ENCODE measurements around the gene LDLRAD2.
"Not testable (repeated sequence)": the region's sequence is repeated elsewhere in the genome, so short reads cannot be mapped to it uniquely, and the experiment has no call there.

LDLRAD2 gene

DNA sequence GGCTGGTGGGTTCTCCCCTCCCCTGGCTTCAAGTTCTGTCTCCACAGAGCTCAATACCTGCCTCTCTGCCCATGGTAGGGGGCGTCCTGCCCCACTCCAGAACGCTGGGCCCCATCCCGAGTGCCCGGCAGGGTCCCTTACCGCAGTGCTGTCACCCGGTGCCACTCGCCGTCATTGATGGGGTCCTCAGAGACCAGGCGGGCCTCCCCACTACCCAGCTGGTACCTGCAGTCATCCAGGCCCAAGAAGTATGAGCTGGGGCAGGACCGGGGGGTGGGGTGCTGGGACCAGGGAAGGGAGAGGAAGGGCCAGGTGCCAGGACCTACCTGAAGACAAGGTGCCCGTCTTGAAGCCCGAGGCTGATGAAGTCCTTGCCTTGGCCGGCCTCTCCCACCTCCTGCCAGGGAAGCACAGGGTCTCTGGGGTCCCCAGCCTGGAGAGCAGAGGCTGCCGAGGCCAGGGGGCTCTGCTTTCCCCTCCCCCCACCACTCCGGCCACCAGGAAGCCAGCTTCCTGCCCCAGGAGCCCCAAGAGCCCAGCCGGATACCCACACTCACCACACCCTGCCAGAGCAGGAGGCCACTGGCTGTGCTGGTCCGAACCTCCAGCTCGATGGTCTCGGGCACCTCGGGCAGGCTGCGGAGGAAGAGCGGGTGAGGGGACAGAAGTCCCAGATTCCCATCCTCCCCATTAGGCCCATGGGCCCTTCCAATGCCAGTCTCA, 12.1 kb downstream of the LDLRAD2 start:
- no peak for DNase-seq (ENCODE audit: low read depth)

DNA sequence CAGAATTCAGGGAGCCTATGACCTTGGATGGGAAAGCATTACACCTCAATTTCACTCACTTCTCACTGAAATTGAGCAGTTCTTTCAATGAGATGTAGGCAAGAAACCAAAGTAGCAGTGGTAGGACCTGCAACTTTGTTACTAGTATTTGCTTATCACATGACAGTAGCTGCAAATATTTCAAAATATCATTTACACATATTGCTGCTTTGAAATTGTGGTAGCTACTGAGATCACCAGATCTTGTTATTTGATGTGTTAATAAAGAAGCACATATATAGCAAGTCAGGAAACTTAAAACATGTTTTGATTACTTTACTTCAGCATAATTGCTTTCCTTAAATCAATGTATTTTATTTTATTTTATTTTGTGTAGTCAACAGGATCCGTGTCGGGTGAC, 12.9 kb downstream of the LDLRAD2 start:
- no peak for DNase-seq (ENCODE audit: low read depth)

DNA sequence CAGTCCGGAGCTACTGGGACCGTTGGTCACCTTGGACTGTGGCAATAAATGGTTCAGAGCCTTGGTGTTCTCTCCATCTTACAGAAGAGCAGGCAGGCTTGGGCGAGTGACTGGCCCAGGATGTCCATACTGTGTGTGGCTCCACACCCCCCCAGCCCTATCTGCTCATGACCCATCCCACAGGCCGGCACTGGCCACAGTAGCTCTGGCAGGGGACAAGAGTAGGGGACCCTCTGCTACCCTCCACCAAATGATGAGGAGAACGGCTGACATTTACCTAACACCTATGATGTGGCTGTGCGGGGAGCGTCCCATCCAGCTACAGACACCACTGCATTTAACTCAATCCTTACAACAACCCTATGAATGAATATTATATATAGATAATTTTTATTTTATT, 13.3 kb downstream of the LDLRAD2 start:
- DNase-seq (ENCODE audit: low read depth), result no peak

DNA sequence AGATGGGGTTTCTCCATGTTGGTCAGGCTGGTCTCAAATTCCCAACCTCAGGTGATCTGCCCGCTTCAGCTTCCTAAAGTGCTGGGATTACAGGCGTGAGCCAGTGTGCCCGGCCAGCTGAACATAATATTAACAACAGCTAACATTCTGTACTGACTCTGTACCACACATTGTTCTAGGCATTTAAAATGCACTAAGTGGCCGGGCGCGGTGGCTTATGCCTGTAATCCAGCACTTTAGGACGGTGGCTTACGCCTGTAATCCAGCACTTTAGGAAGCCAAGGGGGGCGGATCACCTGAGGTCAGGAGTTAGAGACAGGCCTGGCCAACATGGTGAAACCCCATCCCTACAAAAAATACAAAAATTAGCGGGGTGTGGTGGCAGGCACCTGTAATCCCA, 14.6 kb downstream of the LDLRAD2 start:
- not testable (repeated sequence) for DNase-seq (ENCODE audit: low read depth)

DNA sequence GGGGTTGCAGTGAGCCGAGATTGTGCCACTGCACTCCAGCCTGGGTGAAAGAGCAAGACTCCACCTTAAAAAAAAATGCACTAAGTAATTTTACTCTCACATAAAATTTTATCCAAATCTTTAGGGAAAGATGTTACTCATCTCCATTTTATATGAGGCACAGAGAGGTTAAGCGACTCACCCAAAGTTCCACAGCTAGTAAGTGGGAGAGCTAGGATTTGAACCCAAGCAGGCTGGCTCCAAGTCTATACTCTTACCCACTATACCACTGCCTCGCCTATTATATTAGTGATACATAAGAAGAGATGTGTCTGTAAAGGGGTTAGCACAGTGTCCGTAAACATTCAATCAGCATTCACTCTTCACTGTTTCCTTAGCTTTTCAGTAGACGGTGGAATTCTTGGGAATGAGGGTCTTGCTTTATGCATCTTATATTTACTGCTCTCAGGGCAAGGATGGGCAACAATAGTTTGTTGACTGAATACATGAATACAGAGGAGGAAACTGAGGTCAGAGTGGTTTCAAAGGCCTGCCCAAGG, 15.1 kb downstream of the LDLRAD2 start:
- no peak for DNase-seq (ENCODE audit: low read depth)

DNA sequence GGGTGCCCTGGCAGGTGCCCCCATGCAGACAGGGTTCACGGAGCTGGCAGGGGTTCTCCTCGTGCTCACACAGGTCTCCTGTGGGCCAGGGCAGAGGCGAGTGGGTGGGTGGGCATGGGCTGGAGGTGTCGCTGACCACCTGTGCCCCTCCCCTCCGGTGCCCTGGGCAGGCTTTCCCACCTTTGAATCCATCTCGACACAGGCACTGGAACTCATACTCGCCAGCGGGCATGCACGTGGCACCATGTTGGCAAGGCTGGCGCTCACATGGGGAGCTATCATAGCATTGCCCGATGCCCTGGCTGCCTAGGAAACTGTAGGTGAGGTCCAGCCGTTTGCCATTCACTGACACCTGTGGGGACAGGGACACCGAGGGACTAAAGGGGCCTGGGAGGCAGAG, 16.0 kb downstream of the LDLRAD2 start:
- DNase-seq (ENCODE audit: low read depth), result no peak

DNA sequence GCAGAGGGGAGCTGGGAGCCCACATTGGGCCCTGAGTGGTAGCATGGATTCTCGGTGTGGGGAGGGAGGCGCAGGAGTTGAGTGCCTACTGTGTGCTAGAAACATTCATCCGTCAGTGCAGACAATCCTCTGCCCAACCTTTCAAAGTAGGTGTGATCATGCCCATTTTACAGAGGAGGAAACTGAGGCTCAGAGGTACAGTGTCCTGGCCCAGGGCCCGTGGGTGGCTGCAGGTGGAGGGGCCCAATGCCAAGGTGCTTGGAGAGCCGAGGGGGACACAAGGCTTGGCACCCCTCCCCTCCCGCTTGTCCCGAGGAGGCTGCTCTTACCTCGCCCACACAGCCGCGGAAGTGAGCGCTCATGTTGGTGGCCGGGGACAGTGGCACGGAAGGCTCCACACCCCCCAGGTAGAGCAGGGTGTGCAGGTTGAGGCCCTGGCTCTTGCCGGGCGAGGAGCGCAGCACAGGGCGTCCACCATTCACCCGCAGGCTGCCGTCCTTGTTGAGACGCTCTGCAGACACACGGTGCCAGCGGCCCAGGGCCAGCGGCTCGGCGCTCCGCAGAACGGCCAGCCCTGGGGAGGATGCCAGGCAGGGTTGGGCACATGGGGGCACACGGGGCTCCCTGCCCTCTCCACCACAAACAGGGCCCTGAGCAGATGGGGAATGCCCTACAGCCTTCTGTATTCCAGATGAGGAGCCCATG, 16.6 kb downstream of the LDLRAD2 start:
- no peak for DNase-seq (ENCODE audit: low read depth)

DNA sequence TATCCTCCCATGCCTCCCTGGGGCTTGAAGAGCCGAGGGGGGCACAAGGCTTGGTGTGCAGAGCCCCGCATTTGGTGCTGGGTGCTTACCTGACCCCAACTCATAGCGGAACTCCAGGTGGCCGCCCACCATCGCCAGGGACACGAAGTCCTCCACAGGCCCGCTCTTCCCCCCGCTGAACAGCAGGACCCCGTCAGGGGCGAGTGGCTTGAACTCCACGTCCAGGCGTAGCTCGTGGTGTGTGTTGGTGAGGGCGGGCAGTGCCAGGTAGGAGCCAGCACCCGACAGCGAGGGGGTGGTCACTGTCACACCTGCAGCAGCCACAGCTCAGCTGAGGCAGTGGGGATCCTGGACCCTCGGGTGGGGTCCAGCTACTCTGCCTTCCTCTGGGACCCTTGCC, 17.2 kb downstream of the LDLRAD2 start:
- no peak for DNase-seq (ENCODE audit: low read depth)

DNA sequence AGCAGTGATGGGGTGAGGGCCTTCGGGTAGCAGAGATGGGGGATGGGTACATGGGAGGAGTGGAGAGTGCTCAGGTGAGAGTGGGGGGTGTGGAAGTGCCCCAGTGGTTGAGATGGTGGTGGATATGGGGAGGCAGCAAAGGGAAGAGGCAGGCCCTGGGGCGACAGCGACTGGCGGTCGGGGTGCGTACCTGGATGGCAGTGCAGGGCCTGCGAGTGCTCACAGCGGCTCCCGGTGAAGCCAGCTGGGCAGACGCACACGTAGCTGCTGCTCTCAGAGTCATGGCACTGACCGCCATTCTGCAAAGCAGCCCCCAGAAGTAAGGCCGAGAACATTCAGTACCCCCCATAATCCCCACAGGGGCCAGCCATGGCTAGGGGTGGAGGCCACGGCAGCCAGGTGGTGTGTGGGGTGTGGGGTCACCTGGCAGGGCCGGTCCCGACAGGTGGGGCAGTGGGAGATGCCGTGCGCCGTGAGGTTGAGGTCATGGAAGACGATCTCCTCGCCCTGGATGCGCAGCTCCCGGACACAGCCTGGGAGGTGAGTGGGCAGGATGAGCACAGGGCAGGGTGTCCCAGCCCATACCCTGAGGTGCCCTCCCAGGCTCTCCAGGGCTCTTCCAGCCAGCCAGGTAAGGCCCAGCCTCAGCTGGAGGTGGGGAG, 18.9 kb downstream of the LDLRAD2 start:
- no peak for DNase-seq (ENCODE audit: low read depth)

DNA sequence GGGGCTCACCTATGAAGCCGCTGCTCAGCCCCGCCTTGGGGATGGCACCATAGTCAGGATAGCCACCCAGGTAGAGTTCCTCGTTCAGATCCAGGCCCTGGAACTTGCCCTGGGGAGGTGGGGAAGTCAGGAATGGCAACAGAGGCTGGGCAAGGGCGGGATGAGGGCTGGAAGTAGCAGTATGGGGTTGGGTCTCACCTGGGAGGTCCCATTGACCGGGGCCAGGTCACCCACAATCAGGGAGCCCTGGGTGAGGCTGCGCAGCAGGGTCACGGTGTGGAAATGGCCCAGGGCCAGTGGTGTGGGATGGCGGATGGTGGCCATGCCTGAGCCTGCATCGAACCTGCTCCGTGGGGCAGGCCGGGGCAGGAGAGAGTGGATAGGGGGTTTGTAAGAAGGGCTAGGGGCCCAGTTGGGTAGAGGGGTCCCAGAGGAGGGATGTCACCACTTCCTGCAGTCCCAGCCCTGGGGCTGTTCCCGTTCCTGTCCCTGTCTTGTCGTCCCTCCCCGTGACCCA, 19.4 kb downstream of the LDLRAD2 start:
- DNase-seq (ENCODE audit: low read depth), result no peak

DNA sequence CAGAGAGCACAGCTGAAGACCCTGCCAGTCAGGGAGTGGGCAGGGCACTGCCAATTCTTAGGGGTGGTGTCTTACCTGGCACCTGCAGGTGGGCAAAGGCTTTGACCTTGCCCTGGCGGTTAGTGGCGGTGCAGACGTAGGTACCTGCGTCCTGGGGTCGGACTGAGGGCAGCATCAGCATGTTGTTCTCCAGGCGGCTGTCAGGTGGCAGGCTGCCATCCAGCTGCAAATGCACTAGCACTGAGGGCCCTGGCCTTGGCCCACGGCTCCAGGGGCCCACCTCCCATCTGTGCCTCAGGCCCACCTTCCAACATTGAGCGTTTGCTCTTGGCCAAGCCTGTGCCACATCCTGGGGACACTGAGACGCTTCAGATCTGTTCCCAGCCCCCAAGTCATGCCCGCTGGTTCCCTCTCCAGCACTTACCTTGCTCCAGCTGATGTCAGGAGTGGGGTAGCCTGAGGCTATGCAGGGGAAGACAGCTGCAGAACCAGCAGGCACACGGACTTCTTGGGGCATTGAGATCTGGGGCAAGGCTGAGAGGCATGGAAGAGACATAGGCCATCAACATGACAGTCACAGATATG, 21.4 kb downstream of the LDLRAD2 start:
- DNase-seq (ENCODE audit: low read depth), result no peak

DNA sequence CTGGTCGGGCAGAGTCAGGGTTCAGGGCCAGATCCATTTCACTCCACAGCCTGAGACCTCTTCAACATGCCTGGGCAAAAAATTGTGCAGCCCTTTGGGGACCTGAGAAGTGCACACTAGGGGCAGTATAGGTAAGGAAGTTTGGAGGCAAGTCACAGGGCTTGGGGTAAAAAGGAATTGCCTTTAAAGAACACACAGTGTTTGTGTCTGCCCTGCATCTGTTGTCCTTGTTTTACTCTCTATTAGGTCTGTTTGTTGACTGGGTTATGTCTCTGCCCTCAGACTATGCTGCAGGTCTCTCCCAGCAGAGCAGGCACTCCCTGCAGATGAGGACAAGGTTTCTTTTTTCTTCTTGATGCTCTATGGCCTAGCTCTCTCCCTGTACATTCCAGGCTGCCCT, 22.0 kb downstream of the LDLRAD2 start:
- no peak for DNase-seq (ENCODE audit: low read depth)

DNA sequence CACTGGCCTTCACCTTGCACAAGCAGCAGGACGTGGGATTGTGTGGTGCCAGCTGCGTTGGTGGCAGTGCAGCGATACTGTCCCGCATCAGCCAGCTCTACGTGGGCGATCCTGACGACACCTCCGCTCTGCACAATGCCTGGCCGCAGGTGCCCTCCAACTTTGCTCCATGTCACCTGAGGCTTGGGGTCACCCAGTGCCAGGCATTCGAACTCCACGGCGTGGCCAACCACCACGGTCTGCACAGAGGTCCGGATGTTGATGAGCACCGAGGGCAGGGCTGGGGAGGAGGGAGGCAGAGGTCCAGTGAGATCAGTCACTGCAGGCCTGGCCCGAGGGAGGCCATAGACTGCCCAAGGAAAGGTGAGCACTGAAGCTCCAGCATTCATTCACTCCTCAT, 22.6 kb downstream of the LDLRAD2 start:
- no peak for DNase-seq (ENCODE audit: low read depth)

DNA sequence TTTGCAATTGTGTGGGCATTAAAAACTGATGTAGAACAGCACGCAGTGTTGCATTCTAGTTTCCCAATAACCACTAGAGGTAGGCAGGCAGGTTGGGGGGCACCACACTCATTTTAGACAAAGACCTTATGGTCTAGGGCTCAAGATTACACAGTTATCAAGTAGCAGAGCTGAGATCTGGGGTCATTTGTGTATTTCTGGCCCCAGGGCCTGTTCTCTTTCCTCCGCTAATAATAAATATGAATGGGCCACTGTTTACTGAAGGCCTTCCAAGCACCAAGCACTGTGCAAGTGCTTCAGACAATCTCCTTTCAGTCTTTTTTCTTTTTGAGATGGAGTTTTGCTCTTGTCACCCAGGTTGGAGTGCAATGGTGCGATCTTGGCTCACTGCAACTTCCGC, 23.9 kb downstream of the LDLRAD2 start:
- no peak for DNase-seq (ENCODE audit: low read depth)

DNA sequence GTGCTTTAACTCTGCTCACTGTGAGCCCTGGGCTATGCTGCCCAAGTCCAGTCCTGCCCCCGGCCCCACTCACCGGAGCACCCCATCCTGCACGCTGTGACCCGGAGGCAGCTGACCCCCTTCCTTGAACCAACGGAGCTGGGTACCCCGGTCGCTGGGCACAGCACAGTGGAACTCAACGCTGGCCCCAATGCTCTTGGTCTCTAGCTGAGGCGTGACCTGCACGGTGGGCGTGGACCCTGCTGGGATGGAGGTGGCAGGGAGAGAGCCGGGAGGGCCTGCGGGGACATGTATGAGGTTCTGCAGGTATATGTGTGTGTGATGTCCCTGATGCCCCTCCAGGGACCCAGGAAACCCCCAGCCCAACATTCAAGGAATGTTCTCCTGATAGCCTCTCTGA, 24.7 kb downstream of the LDLRAD2 start:
- DNase-seq (ENCODE audit: low read depth), result no peak

DNA sequence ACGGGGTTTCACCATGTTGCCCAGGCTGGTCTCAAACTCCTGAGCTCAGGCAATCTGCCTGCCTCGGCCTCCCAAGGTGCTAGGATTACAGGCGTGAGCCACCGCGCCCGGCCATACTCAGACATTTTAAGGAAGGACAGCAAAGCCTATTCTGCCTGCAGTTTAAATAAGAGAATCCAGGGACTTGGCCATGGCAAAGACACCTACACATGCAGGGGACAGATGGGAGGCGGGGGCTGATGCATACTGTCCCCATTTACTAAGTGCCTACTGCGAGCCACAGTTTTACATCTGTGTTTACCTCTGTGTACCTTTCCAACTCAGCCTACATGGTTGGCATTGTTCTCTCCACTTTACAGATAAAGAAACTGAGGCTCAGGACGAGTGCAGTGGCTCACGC, 25.4 kb downstream of the LDLRAD2 start:
- no peak for DNase-seq (ENCODE audit: low read depth)

DNA sequence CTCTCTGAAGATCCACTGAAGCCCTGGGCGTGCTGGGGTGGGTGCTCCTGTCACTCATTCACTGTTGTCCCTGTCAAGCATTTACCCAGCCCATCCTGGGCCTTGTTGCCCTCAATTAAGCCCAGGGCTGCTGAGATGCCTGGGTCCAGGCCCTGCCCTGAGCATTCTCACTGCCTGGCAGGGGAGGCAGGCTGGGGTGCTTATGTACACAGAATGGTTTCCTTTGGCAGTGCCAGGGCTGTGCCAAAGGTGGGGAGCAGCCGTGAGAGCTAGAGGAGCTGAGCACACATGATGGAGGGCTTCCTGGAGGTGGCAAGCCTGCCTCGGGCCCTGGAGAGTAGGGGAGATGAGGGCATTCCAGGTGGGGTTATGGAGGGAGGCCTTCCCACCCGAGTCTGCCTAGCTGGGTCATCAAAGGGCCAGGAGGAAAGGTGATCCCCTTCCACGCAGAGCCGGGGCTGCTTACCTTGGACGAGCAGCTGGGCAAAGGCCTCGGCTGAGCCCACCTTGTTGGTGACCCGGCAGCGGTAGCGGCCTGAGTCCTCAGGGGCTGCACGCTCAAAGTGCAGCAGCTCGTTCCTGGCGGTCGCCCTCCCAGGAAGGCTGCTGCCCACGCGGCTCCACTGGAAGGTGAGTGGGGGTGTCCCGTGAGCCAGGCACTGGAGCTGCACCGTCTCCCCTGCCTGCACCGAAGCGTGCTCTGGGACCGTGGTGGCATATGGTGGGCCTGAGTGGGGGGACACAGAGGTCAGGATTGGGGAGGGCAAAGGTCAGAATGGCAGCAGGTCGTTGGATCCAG, 26.5 kb downstream of the LDLRAD2 start:
- DNase-seq (ENCODE audit: low read depth), result no peak

DNA sequence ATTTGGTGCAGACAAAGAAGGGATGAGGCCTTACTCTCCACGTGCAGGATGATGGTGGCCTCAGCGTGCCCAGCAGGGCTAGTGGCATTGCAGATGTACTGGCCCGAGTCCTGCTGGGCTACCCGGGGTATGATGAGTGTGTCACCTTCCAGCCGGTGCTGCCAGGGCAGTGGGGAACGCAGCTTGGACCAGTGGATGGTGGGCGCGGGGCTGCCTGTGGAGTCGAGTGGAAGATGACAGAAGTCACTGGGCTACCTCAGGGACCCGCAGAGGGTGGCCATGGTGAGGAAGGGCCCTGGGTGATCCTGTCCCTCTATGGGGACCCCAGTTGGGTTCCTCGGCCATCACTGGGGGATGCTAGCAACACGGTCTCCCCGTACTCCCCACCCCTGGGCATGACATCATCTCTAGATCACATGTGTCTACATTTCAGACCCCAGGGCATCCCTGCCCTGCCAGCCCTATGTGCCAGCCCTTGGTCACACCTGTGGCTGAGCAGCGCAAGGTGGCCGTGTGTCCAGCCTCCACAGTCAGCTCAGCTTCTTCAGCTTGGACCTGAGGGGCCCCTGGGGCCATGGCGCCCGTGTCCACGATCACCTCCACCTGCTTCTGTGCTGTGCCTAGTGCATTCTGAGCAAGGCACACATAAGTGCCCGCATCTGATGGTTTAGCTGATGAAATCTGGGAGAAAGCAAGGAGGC, 27.4 kb downstream of the LDLRAD2 start:
- no peak for DNase-seq (ENCODE audit: low read depth)

DNA sequence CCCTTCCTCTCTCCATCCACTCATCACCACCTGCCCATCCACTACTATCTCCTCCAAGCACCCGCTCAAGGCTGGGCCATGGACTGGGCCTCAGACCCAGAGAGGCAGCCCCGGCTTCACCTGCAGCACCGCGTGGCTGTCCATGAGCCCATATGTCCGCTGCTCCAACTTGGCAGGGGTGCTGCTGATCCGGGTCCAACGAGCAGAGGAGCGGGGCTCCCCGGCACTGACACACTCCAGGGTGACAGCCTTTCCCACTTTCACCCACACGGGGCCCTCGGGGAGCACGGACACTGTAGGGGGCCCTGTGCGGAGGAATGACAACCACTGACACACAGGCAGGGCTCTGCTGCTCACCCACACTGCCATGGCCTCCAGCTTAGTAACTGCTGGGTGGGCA, 28.9 kb downstream of the LDLRAD2 start:
- DNase-seq (ENCODE audit: low read depth), result no peak

DNA sequence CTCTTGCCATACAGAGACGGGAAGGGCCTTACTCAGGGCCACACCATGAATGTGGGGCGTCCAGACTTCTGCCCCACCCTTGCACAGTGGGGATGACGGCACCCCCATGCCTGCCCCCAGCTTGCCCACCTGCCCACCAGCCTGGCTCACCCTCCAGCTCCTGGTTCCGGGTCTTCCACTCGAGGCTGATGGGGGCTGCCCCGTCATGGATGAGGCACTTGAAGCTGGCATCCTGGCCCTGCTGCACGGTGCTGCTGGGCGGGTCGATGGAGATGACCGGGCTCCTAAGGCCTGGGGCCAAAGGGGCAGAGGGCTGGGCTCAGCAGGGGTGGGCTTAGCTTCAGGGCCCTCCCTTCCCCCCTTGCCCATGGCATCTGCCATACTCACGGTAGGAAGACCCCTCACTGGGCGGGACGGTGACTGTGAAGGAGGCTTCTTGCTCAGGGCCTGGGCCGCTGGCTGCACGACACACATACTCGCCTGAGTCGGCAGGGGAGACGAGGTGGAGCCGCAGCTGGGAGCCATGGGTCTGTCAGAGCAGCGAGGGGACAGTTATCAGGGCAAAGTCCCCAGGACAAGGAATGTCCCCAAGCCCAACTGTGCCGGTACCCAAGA, 29.9 kb downstream of the LDLRAD2 start:
- no peak for DNase-seq (ENCODE audit: low read depth)
